NCI-H1930 (cell line): ENCODE measurements around the gene ZNF117.
"Not testable (repeated sequence)": the region's sequence is repeated elsewhere in the genome, so short reads cannot be mapped to it uniquely, and the experiment has no call there.

ENCODE experiments used
- DNase-seq, 2 experiments: peaks; one replicate each; lab custom pipeline; 2025; lab: John Stamatoyannopoulos, UW

Gene ZNF117

DNA sequence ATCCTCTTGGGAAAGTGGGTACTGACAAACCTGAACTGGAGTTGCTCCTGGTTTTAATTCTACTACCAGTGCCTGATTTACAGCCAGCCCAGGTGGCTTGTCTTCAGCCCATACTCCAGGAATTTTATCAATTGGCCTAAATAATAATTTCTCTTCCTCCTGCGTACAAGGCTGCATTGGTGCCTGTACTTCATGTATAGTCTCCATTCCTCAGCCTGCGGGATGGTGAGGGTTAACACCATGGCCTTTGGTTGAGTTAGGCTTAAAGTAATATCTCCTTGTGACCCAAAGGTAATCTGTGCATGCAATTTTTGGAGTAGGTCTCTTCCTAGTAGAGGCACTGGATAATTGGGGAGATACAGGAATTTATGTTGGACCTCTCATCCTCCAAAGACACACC lies 5.5 kb upstream of the ZNF117 start:
- no peak for DNase-seq

- DNase-seq = no peak
Observed at GRCh38 chr7:64993901-64994300, 3.1 kb upstream of the ZNF117 start.

DNA sequence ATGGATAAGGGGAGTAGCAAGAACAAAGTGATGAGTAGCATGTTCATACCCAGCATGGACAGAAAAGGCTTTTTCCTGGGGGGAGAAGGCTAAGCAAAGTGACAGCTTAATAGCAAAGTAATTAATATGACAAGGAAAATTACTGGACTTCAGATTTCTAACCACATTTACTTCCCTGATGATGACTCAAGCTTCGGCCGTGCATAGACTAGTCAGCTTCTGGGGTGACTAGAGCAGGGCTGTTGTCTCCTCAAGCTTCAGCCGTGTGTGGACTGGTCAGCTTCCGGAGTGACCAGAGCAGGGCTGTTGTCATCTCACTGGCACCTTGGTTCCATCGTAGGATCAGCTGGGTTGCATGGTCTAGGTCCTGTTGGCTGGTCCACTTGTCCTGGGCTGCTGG lies 2.1 kb upstream of the ZNF117 start:
- DNase-seq = no peak

GRCh38 chr7:64990216-64990615 lies 620 bp downstream of the ZNF117 start:
- DNase-seq = no peak

GRCh38 chr7:64978497-64979203 lies 12.2 kb downstream of the ZNF117 start:
- DNase-seq = no peak

DNA sequence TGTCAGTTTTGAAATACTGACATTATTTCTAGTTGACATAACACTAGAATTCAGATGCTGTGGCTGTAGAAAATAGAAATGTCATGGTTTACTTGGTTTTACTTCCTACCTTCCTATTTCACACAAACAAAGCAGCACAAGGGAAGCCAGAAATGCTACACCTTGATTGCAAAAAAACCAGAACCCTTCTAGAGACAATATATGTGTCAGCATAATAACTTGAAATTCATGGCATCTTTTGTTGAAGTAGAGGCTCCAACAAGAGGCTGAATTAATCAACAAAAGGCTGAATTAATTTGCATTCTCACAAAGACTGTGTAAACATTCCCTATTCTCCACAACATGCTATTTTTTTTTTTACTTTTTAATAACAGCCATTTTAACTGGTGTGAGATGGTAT lies 25.2 kb downstream of the ZNF117 start:
- no peak for DNase-seq

GRCh38 chr7:64959072-64959747 lies 31.6 kb downstream of the ZNF117 start:
- no peak for DNase-seq

GRCh38 chr7:64951250-64951848 lies 39.5 kb downstream of the ZNF117 start:
- peak in 1 of 2 experiments; percentile 15 for DNase-seq

- not testable (repeated sequence) for DNase-seq
Observed at GRCh38 chr7:64950673-64951072, 40.2 kb downstream of the ZNF117 start.

- not testable (repeated sequence) for DNase-seq
Observed at GRCh38 chr7:64948774-64949173, 42.1 kb downstream of the ZNF117 start.

DNA sequence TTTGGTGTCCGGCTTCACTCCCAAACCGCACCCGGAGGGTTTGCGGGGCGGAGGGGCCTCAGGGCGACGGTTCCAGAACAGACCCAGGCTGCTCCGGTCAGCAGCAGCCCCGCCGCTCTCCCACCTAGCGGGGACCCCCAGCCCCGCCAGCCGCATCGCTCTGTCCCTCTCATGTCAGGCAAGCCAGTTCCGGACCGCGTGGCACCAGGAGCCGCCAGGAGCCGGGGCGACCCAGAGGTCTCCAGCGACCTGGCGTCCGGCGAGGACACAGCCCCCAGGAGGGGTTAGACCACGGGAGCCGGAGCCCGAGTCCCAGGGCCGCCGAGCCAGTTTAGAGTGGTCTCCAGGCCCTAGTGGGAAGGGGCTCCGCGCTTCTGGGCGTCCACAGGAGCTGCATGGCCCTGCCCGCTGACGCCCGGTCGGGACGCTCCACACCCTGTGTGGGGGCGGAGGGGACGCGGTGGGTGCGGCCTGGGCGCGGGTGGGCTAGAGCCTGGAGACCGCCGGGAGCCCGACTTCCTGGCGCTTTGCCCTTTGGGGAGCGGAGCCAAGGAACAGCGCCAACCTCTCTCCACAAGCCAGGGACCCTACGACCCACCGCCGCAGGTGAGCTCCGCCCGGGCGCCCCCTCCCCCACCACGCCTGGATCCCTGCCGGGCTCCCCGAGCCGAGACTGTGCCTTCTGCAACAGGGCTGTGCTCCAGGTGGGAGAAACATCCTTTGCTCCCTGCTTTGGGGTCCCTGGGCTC lies 43.4 kb downstream of the ZNF117 start:
- no peak for DNase-seq

GRCh38 chr7:64946772-64947171 lies 44.1 kb downstream of the ZNF117 start:
- DNase-seq = peak in 1 of 2 experiments; percentile 46

DNA sequence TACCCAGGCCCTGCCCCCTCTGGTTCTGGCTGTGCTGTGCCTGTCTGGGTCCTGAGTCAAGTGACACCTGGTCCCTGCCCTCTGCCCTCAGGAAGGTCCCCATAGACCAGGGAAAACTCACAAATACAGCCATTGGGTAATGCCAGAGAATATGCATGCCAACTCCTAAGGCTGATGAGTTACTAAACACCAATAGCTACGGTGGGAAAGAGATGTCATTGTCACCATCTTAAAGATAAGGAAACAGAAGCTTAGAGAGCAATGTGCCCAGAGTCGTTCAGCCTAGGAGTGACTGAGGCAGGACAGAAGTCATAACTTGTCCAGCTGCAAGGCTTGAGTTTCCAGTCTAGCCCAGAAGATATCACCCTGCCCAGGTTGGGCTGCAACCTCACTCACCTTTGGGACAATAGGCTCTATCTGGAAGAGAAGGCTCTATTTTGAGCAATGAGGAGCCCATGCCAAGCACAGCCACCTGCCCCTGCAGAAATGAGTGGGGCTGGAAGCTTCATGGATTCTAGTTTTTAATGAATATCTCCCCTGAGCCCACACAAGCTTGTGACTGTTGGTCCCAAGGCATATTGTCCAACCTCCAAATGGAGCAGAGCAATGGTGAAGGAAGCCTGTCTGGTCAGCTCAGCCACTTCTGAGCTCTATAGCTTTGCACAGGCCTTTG lies 45.2 kb downstream of the ZNF117 start:
- DNase-seq = no peak

GRCh38 chr7:64944667-64945502 lies 46.0 kb downstream of the ZNF117 start:
- DNase-seq = not testable (repeated sequence)

- not testable (repeated sequence) for DNase-seq
Observed at GRCh38 chr7:64940021-64940420, 50.8 kb downstream of the ZNF117 start.

DNA sequence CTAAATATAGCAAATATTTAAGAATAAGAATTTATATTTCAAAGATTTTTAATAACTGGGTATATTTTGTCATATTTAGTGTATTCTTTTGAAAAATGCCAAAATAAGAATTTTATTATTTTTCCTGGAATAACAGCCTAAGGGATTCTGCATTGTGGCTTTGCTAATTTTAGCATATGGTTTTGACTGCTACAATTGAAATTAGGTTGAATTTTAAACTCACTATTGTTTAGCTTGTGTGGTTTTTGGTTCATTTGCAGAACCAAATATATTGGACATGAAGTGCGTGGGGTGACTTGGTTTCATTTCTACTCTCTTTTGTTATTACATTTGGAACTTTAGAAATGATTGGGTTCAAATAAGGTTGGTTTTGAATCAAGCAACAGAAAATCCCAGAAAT lies 52.3 kb downstream of the ZNF117 start:
- DNase-seq = no peak

DNA sequence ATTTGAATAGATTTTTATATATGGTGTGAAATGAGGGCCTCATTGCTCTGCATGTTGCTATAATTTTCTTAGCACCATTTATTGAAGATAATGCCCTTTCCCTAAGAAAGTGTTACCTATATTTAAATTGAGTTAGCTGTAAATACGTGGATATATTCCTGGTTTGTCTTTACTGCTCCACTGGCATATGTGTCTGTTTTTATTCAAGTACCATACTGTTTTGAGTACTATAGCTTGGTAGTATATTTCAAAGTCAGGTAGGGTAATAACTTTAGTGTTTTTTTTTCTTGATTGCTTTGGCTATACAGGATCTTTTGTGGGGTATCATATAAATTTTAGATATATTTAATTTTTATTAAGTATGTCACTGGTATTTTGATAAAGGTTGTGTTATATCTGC lies 56.4 kb downstream of the ZNF117 start:
- DNase-seq = no peak

- DNase-seq = not testable (repeated sequence)
Observed at GRCh38 chr7:64928252-64929187, 62.3 kb downstream of the ZNF117 start.
